Mesendoderm (in vitro differentiated cells): ENCODE data around the gene LMBR1.
"Not testable (repeated sequence)": the region's sequence is repeated elsewhere in the genome, so short reads cannot be mapped to it uniquely, and the experiment has no call there.

ENCODE experiments used
- DNase-seq: peaks from one replicate; pipeline ENCODE4 v3.0.0; 2013
- H2AK5ac ChIP-seq: 2 replicates; pipeline ENCODE4 v1.6.1; 2013; ENCODE audit warnings: low read length, inconsistent platforms
- H2BK120ac ChIP-seq: 2 replicates; pipeline ENCODE4 v1.6.1; 2013; ENCODE audit warnings: low read depth, mild to moderate bottlenecking, low read length, moderate library complexity, mixed read lengths
- H2BK15ac ChIP-seq: replicated peaks from 2 replicates; pipeline ENCODE4 v1.6.1; 2013; ENCODE audit warnings: low read depth, mild to moderate bottlenecking, moderate library complexity
- H2BK5ac ChIP-seq: 2 replicates; pipeline ENCODE4 v1.6.1; 2013; ENCODE audit warnings: low read length, inconsistent platforms
- H3K18ac ChIP-seq: 2 replicates; pipeline ENCODE4 v1.6.1; 2013; ENCODE audit warnings: mild to moderate bottlenecking, low read length, mixed read lengths
- H3K23ac ChIP-seq: one replicate; pipeline ENCODE4 v1.6.1; 2013; ENCODE audit warnings: low read length
- H3K27ac ChIP-seq: 2 replicates; pipeline ENCODE4 v1.5.1; 2013; ENCODE audit warnings: low read depth, mild to moderate bottlenecking, inconsistent platforms, low read length, moderate library complexity
- H3K27me3 ChIP-seq: 2 replicates; pipeline ENCODE4 v1.6.1; 2013; ENCODE audit warnings: low read length, control low read depth, mild to moderate bottlenecking, inconsistent platforms; ENCODE audit not compliant: insufficient read depth, poor library complexity
- H3K36me3 ChIP-seq: 2 replicates; pipeline ENCODE4 v1.6.1; 2013; ENCODE audit warnings: low read length, inconsistent platforms; ENCODE audit not compliant: control insufficient read depth, insufficient read depth
- H3K4ac ChIP-seq: one replicate; pipeline ENCODE4 v1.6.1; 2013; ENCODE audit warnings: low read depth, mild to moderate bottlenecking, low read length, moderate library complexity
- H3K4me1 ChIP-seq: 2 replicates; pipeline ENCODE4 v1.6.1; 2013; ENCODE audit warnings: low read depth, low read length, inconsistent platforms; ENCODE audit not compliant: control insufficient read depth
- H3K4me2 ChIP-seq: 2 replicates; pipeline ENCODE4 v1.6.1; 2013; ENCODE audit warnings: low read length
- H3K4me3 ChIP-seq: 2 replicates; pipeline ENCODE4 v1.5.1; 2013; ENCODE audit warnings: mild to moderate bottlenecking, low read length
- H3K56ac ChIP-seq: one replicate; pipeline ENCODE4 v1.6.1; 2013; ENCODE audit warnings: low read length
- H3K79me1 ChIP-seq: 2 replicates; pipeline ENCODE4 v1.6.1; 2013; ENCODE audit warnings: low read length, inconsistent platforms
- H3K79me2 ChIP-seq: 2 replicates; pipeline ENCODE4 v1.6.1; 2013; ENCODE audit warnings: mild to moderate bottlenecking, low read length; ENCODE audit not compliant: control insufficient read depth, insufficient read depth
- H3K9ac ChIP-seq: 2 replicates; pipeline ENCODE4 v1.6.1; 2013; ENCODE audit warnings: low read length, inconsistent platforms
- H4K5ac ChIP-seq: one replicate; pipeline ENCODE4 v1.6.1; 2013; ENCODE audit warnings: low read length
- H4K8ac ChIP-seq: one replicate; pipeline ENCODE4 v1.6.1; 2013; ENCODE audit warnings: low read depth, mild to moderate bottlenecking, control low read depth, low read length, moderate library complexity
- WGBS: extraction: QIAGEN DNeasy Blood & Tissue Kit; methylation state at CpG from one replicate; pipeline ENCODE4 v1.1.7; 2013; ENCODE audit warnings: low lambda C conversion rate, missing lambda C conversion rate; ENCODE audit not compliant: insufficient coverage; ENCODE audit errors: extremely low coverage; 5-methylcytosine and 5-hydroxymethylcytosine counted together

LMBR1 gene

DNA sequence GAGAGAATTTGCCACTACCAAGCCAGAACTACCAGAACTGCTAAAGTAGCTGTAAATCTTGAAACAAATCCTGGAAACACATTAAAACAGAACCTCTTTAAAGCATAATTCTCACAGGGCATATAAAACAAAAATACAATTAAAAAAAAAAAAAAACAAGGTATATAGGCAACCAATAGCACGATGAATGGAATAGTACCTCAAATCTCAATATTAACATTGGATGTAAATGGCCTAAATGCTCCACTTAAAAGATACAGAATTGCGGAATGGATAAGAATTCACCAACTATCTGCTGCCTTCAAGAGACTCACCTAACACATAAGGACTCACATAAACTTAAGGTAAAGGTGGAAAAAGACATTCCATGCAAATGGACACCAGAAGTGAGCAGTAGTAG lies 17.2 kb downstream of the LMBR1 start:
- Histone ChIP-seq H3K79me2 (peaks cover 7% of the 10 kb centered on the region), H2AK5ac (no peak overlapping the region), H3K4ac (no peak overlapping the region), H2BK15ac (no peak overlapping the region), H3K36me3 (no peaks in the 10 kb centered on the region), H2BK120ac (no peak overlapping the region), H3K79me1 (peaks cover 2% of the 10 kb centered on the region), H3K4me1 (peaks cover 2% of the 10 kb centered on the region), H3K18ac (no peak overlapping the region), H2BK5ac (no peak overlapping the region), H3K56ac (no peak overlapping the region), H4K5ac (no peak overlapping the region), H3K4me3 (no peak overlapping the region), H3K9ac (no peak overlapping the region), H3K27ac (no peak overlapping the region), H3K27me3 (no peaks in the 10 kb centered on the region), H4K8ac (no peak overlapping the region), H3K4me2 (no peak overlapping the region), H3K23ac (no peak overlapping the region)
- DNase-seq = no peak
- WGBS = no CpG with 5 or more reads among the region's 2 CpGs

DNA sequence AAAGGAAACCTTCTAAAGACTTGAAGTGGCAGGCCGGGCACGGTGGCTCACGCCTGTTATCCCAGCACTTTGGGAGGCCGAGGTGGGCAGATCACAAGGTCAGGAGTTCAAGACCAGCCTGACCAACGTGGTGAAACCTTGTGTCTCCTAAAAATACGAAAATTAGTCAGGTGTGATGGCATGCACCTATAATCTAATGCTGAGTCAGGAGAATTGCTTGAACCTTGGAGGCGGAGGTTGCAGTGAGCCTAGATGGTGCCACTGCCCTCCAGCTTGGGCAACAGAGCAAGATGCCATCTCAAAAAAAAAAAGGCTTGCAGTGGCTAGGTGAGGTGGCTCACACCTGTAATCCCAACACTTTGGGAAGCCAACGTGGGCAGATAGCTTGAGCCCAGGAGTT lies 24.6 kb downstream of the LMBR1 start:
- H3K27me3 ChIP-seq, H3K79me1 ChIP-seq, H3K79me2 ChIP-seq, DNase-seq, H3K4me1 ChIP-seq, H3K27ac ChIP-seq, H3K36me3 ChIP-seq, H4K8ac ChIP-seq, H3K4ac ChIP-seq, H3K23ac ChIP-seq, H3K9ac ChIP-seq, H4K5ac ChIP-seq, H3K4me2 ChIP-seq, H2AK5ac ChIP-seq, H2BK5ac ChIP-seq, H3K18ac ChIP-seq, H3K4me3 ChIP-seq, H2BK15ac ChIP-seq, H3K56ac ChIP-seq, H2BK120ac ChIP-seq: not testable (repeated sequence)
- no CpG with 5 or more reads among the region's 8 CpGs for WGBS

GRCh38 chr7:156865493-156865892 lies 27.5 kb downstream of the LMBR1 start:
- Histone ChIP-seq H4K8ac (no peak overlapping the region), H2BK120ac (no peak overlapping the region), H3K4me2 (no peak overlapping the region), H3K4me3 (no peak overlapping the region), H3K36me3 (no peaks in the 10 kb centered on the region), H3K79me1 (peaks cover 7% of the 10 kb centered on the region), H3K9ac (no peak overlapping the region), H3K27me3 (no peaks in the 10 kb centered on the region), H2AK5ac (no peak overlapping the region), H4K5ac (no peak overlapping the region), H3K18ac (no peak overlapping the region), H2BK5ac (no peak overlapping the region), H3K4ac (no peak overlapping the region), H3K79me2 (peaks cover 5% of the 10 kb centered on the region), H3K23ac (no peak overlapping the region), H3K4me1 (peaks cover 2% of the 10 kb centered on the region), H3K27ac (no peak overlapping the region), H2BK15ac (no peak overlapping the region), H3K56ac (no peak overlapping the region)
- WGBS = no CpG with 5 or more reads among the region's 1 CpG
- no peak for DNase-seq

DNA sequence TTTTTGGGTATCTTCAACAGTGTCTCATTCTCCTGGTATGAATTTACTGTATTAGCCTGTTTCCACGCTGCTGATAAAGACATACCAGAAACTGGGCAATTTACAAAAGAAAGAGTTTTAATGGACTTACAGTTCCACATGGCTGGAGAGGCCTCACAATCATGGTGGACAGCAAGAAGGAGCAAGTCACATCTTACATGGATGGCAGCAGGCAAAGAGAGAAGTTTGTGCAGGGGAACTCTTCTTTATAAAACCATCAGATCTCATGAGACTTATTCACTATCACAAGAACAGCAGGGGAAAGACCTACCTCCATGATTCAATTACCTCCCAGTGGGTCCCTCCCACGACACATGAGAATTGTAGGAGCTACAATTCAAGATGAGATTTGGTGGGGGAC lies 31.0 kb downstream of the LMBR1 start:
- H3K4me2 ChIP-seq, H3K4me1 ChIP-seq, H3K79me2 ChIP-seq, DNase-seq, H3K79me1 ChIP-seq, H3K9ac ChIP-seq, H4K8ac ChIP-seq, H3K27me3 ChIP-seq, H3K56ac ChIP-seq, H3K4ac ChIP-seq, H3K36me3 ChIP-seq, H3K18ac ChIP-seq, H2BK15ac ChIP-seq, H3K4me3 ChIP-seq, H2AK5ac ChIP-seq, H3K27ac ChIP-seq, H2BK5ac ChIP-seq, H3K23ac ChIP-seq, H2BK120ac ChIP-seq, H4K5ac ChIP-seq: not testable (repeated sequence)
- no CpG with 5 or more reads among the region's 2 CpGs for WGBS

GRCh38 chr7:156861212-156861611 lies 31.8 kb downstream of the LMBR1 start:
- no peak overlapping the region for H3K27ac ChIP-seq
- peaks cover 7% of the 10 kb centered on the region for H3K79me1 ChIP-seq
- H3K4me2 ChIP-seq = no peak overlapping the region
- peaks cover under 1% of the 10 kb centered on the region for H3K4me1 ChIP-seq
- no peak overlapping the region for H4K8ac ChIP-seq
- H3K9ac ChIP-seq = no peak overlapping the region
- no CpG with 5 or more reads among the region's 2 CpGs for WGBS
- H2AK5ac ChIP-seq = no peak overlapping the region
- no peak overlapping the region for H3K4ac ChIP-seq
- H3K27me3 ChIP-seq = no peaks in the 10 kb centered on the region
- no peak overlapping the region for H3K4me3 ChIP-seq
- H2BK15ac ChIP-seq = no peak overlapping the region
- no peak for DNase-seq
- no peak overlapping the region for H2BK5ac ChIP-seq
- H3K23ac ChIP-seq = no peak overlapping the region
- peaks cover 7% of the 10 kb centered on the region for H3K79me2 ChIP-seq
- no peak overlapping the region for H2BK120ac ChIP-seq
- H3K36me3 ChIP-seq = no peaks in the 10 kb centered on the region
- no peak overlapping the region for H3K18ac ChIP-seq
- H4K5ac ChIP-seq = no peak overlapping the region
- no peak overlapping the region for H3K56ac ChIP-seq

DNA sequence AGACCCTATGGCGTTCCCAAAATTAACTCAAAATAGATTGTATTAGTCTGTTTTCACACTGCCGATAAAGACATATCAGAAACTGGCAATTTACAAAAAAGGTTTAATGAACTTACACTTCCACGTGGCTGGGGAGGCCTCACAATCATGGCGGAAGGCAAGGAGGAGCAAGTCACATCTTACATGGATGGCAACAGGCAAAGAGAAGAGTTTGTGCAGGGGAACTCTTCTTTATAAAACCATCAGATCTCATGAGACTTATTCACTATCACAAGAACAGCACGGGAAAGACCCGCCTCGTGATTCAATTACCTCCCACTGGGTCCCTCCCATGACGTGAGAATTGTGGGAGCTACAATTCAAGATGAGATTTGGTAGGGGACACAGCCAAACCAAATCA lies 32.9 kb downstream of the LMBR1 start:
- H3K79me2 ChIP-seq, H3K56ac ChIP-seq, H3K4me2 ChIP-seq, H2BK15ac ChIP-seq, H3K4ac ChIP-seq, H4K5ac ChIP-seq, H2BK120ac ChIP-seq, H4K8ac ChIP-seq, H3K4me3 ChIP-seq, H2BK5ac ChIP-seq, H3K27ac ChIP-seq, H3K9ac ChIP-seq, H3K36me3 ChIP-seq, H3K27me3 ChIP-seq, H3K23ac ChIP-seq, H3K18ac ChIP-seq, DNase-seq, H2AK5ac ChIP-seq, H3K79me1 ChIP-seq, H3K4me1 ChIP-seq: not testable (repeated sequence)
- no CpG with 5 or more reads among the region's 8 CpGs for WGBS
